GM06990 (cell line): ENCODE measurements around the gene CBX5.
A peak's percentile ranks its signal among the peaks of the same experiment; 100 is the strongest.

Experiments
- DNase-seq: peaks from one replicate; pipeline ENCODE4 v3.0.0-alpha.2; 2011; ENCODE audit not compliant: insufficient read length; ENCODE audit errors: extremely low read depth
- H3K27me3 ChIP-seq: replicated peaks from 2 replicates; pipeline ENCODE4 v1.6.0; 2011; ENCODE audit warnings: low read length; ENCODE audit not compliant: control insufficient read depth, insufficient read depth
- H3K36me3 ChIP-seq: 2 replicates; pipeline ENCODE4 v1.5.1; 2011; ENCODE audit warnings: low read length; ENCODE audit not compliant: control insufficient read depth, insufficient read depth
- H3K4me3 ChIP-seq: replicated peaks from 2 replicates; pipeline ENCODE4 v1.5.1; 2011; ENCODE audit warnings: low read depth, mild to moderate bottlenecking, control low read depth, low read length
- TF ChIP-seq, protein P1 (sequence below): IDR thresholded peaks from 2 replicates; pipeline ENCODE4 v1.5.1; 2011; ENCODE audit warnings: low read length, control low read depth, mild to moderate bottlenecking, inconsistent platforms; ENCODE audit not compliant: insufficient read depth, poor library complexity, severe bottlenecking

The CBX5 gene

DNA sequence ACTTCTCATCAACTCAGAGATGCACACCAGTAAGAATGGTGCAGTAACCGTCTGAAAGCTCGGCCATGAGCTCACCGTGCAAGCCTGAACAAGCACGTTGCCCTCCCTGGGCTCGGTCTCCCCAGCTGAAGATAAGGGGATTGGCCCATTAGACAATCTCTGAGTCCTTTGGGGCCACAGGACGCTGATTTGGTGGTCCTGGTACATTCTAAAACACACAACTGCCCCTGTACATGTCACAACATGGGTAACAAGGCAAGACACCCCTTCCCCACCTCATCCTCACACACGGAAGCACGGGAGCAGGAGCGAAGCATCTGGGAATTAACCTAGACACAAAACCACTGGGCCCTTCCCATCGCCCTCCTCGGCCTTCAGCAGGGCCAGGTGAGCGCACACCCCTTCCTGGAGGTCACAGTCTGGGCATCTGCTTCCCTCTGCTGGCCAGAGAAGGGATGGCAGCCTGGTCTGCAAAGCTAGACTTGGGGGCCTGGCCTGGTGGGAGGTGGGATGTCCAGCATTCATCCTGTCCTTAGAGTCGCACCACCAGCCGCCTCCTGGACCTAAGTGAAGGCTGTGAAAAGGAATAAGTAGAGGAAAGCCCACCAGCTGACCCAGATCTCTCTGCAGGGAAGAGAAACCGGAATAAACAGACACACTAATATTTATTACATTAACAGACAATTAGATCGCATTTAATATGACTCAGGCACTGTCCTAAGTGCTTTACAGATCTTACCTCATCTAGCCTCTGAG is 72.2 kb downstream of the CBX5 start:
- Histone ChIP-seq H3K36me3 (no peaks in the 10 kb centered on the region; the same call in 1 of the 2 replicates), H3K4me3 (no peak overlapping the region), H3K27me3 (peaks cover 6% of the 10 kb centered on the region)
- TF ChIP-seq, protein P1, sequence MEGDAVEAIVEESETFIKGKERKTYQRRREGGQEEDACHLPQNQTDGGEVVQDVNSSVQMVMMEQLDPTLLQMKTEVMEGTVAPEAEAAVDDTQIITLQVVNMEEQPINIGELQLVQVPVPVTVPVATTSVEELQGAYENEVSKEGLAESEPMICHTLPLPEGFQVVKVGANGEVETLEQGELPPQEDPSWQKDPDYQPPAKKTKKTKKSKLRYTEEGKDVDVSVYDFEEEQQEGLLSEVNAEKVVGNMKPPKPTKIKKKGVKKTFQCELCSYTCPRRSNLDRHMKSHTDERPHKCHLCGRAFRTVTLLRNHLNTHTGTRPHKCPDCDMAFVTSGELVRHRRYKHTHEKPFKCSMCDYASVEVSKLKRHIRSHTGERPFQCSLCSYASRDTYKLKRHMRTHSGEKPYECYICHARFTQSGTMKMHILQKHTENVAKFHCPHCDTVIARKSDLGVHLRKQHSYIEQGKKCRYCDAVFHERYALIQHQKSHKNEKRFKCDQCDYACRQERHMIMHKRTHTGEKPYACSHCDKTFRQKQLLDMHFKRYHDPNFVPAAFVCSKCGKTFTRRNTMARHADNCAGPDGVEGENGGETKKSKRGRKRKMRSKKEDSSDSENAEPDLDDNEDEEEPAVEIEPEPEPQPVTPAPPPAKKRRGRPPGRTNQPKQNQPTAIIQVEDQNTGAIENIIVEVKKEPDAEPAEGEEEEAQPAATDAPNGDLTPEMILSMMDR = peak; percentile 98
- DNase-seq = peak; percentile 43

DNA sequence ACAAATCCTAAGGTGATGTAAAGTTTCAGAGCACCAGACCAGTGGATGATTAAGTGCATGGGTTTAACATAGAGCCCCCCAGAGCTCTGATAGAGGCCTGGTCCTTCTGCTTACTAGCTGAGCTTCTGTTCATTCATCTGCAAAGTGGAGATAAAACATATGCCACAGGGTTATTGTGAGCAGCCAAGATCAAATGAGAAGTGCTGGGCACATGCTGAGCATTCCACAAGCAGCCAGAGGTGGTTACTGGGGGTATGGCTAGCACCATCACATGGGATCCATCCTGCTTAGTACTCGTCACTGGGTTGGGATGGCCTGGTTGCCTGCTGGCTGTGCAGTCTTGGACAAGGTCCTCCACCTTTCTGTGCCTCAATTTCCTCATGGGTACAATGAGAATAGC is 73.1 kb downstream of the CBX5 start:
- peaks cover 4% of the 10 kb centered on the region; the same call in 1 of the 2 replicates for H3K27me3 ChIP-seq
- no peaks in the 10 kb centered on the region; the same call in 1 of the 2 replicates for H3K36me3 ChIP-seq
- no peak overlapping the region for H3K4me3 ChIP-seq
- no peak for DNase-seq
- TF ChIP-seq, protein P1 = no peak

DNA sequence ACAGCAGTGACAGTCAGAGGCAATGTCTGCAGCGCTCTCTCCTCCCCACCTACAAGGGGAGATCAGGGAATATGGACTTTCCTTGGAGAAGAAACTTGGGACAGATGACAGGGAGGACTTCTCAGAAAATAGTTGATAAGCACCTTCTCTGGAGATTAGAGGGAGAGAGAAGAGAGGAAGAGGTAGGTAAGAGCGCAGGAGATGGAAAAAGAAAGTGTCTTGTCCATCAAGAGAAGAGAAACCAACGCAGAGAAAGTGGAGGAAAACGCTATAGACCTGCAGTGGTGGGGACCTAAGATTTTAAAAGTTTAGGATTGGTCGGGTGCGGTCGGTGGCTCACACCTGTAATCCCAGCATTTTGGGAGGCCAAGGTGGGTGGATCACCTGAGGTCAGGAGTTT is 75.6 kb downstream of the CBX5 start:
- DNase-seq = no peak
- Histone ChIP-seq H3K27me3 (peaks cover 4% of the 10 kb centered on the region; the same call in 1 of the 2 replicates), H3K4me3 (no peak overlapping the region), H3K36me3 (no peaks in the 10 kb centered on the region; the same call in 1 of the 2 replicates)
- TF ChIP-seq, protein P1 = no peak

DNA sequence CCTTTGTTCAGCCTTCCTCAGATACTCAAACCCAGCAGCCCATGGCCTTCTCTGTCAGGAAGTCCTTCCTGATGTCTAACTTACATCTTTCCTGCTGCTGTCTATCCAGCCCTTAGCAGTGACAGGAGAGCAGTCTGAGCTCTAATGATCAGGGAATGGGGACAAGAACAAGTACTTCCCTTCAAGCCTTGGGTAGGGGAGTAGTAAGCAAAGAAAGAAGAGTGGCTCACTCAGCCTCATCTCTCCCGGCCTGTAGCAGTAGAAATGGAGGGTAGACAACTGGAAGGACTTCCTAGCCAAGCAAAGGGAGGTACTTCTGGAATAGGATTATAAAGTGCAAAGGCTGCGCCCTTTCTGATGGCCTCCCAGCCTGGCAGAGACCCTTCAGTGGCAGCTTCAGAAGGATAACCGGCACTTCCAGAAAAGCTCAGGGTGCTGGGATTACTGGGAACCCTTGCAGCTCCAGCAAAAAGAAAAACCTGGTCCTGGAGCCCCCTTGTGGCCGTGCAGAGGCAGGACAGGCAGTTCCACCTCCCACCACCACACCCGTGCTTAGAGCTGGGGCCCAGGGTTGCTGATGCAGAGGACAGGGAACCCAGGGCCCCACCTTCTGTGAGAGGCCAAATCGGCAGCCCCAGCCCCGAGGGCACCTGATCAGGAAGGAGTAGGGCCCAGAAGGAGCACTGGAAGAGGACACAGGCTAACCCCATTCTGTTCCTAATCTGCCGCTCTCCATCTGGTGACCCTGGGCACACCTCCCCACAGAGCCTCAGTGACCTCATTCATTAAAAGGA is 78.7 kb downstream of the CBX5 start:
- Histone ChIP-seq H3K27me3 (peaks cover 4% of the 10 kb centered on the region; the same call in 1 of the 2 replicates), H3K36me3 (no peaks in the 10 kb centered on the region; the same call in 1 of the 2 replicates), H3K4me3 (no peak overlapping the region)
- TF ChIP-seq, protein P1 = peak; percentile 96
- DNase-seq = peak; percentile 32

DNA sequence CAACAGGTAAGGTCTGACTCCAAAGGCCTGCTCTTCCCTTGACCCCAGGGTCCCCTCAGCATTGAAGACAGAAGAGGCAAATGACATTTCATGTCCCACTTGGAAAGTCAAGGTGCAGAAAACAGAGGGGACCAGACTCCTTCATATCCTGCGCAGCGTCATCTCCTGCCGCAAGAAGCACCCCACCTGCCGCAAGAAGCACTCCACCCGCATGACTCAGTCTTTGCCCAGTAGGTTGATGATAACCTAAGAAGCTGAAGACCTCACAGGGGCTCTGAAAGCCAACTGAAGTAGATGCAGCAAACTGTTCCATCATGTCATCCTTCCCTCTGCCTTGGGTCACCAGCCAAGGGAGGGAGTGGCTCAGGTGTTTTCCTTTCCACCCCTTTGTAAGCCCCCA is 79.5 kb downstream of the CBX5 start:
- Histone ChIP-seq H3K4me3 (no peak overlapping the region), H3K36me3 (no peaks in the 10 kb centered on the region), H3K27me3 (peaks cover 2% of the 10 kb centered on the region; the same call in 1 of the 2 replicates)
- TF ChIP-seq, protein P1 = no peak
- DNase-seq = no peak
